Measurements from ENCODE around the gene CARD11.

DNA sequence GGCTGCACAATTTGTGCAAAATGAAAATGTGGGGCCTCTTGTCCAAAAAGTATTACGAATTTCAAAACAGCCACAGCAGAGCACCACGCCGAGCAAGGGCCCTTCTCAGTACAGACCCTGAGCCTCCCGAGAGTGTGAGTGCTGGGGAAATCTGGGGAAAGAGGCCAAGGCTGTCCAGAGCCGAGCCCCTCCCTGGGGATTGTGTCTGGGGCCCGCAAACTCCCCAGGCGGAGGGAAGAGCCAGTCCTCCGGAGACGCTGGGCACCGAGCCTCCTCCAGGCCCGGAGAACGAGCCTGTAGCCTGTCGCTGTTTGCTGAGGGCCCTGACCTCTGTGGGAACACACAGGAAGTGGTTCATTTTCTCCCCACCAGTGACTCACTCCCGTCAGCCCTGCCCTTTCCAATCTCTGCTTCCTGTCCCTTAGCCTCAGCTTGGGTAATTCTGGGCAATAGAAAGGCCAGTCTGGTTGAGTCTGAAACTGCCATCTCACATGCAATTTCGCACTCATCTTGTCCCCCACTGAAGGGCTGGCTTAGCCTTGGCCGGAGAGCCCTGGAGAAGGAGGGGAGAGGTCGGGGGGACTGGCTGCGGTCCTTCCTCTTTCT, 180.1 kb downstream of the CARD11 start:
- TF ChIP-seq FOSL2 (IDR thresholded peaks at IDR 0.05; ENCODE audit: borderline replicate concordance, low read depth) (peak; percentile 94), TAF1 (IDR thresholded peaks at IDR 0.05; ENCODE audit: borderline replicate concordance, low read depth, low read length) (peak; percentile 81; the same call in 1 of the 2 replicates), POLR2AphosphoS5 (IDR thresholded peaks at IDR 0.05; ENCODE audit: low read depth, low read length) (peak; percentile 80), RCOR1 (IDR thresholded peaks at IDR 0.05; ENCODE audit: low read length) (no peak), CTCF (IDR thresholded peaks at IDR 0.05) (no peak), RFX5 (IDR thresholded peaks at IDR 0.05; ENCODE audit: low read length) (no peak), EZH2phosphoT487 (IDR thresholded peaks at IDR 0.05; ENCODE audit: borderline replicate concordance, low read depth) (no peak), EP300 (IDR thresholded peaks at IDR 0.05; ENCODE audit: borderline replicate concordance in 1 of 2, low read depth in 1 of 2, low read length in 1 of 2) (no peak; a peak in 1 of 4 replicates), SMC3 (IDR thresholded peaks at IDR 0.05; ENCODE audit: low read depth, low read length) (no peak; the same call in 1 of the 2 replicates)
- TF ChIP-seq, protein P1, sequence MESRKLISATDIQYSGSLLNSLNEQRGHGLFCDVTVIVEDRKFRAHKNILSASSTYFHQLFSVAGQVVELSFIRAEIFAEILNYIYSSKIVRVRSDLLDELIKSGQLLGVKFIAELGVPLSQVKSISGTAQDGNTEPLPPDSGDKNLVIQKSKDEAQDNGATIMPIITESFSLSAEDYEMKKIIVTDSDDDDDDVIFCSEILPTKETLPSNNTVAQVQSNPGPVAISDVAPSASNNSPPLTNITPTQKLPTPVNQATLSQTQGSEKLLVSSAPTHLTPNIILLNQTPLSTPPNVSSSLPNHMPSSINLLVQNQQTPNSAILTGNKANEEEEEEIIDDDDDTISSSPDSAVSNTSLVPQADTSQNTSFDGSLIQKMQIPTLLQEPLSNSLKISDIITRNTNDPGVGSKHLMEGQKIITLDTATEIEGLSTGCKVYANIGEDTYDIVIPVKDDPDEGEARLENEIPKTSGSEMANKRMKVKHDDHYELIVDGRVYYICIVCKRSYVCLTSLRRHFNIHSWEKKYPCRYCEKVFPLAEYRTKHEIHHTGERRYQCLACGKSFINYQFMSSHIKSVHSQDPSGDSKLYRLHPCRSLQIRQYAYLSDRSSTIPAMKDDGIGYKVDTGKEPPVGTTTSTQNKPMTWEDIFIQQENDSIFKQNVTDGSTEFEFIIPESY (IDR thresholded peaks at IDR 0.05; ENCODE audit: borderline replicate concordance, low read depth), result no peak
- TF ChIP-seq, protein P2, sequence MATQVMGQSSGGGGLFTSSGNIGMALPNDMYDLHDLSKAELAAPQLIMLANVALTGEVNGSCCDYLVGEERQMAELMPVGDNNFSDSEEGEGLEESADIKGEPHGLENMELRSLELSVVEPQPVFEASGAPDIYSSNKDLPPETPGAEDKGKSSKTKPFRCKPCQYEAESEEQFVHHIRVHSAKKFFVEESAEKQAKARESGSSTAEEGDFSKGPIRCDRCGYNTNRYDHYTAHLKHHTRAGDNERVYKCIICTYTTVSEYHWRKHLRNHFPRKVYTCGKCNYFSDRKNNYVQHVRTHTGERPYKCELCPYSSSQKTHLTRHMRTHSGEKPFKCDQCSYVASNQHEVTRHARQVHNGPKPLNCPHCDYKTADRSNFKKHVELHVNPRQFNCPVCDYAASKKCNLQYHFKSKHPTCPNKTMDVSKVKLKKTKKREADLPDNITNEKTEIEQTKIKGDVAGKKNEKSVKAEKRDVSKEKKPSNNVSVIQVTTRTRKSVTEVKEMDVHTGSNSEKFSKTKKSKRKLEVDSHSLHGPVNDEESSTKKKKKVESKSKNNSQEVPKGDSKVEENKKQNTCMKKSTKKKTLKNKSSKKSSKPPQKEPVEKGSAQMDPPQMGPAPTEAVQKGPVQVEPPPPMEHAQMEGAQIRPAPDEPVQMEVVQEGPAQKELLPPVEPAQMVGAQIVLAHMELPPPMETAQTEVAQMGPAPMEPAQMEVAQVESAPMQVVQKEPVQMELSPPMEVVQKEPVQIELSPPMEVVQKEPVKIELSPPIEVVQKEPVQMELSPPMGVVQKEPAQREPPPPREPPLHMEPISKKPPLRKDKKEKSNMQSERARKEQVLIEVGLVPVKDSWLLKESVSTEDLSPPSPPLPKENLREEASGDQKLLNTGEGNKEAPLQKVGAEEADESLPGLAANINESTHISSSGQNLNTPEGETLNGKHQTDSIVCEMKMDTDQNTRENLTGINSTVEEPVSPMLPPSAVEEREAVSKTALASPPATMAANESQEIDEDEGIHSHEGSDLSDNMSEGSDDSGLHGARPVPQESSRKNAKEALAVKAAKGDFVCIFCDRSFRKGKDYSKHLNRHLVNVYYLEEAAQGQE (IDR thresholded peaks at IDR 0.05; ENCODE audit: low read depth, low read length), result peak; percentile 39
- TF ChIP-seq, protein P3, sequence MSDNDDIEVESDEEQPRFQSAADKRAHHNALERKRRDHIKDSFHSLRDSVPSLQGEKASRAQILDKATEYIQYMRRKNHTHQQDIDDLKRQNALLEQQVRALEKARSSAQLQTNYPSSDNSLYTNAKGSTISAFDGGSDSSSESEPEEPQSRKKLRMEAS (IDR thresholded peaks at IDR 0.05; ENCODE audit: low read depth), result peak; percentile 79
- TF ChIP-seq, protein P4, sequence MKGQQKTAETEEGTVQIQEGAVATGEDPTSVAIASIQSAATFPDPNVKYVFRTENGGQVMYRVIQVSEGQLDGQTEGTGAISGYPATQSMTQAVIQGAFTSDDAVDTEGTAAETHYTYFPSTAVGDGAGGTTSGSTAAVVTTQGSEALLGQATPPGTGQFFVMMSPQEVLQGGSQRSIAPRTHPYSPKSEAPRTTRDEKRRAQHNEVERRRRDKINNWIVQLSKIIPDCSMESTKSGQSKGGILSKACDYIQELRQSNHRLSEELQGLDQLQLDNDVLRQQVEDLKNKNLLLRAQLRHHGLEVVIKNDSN (IDR thresholded peaks at IDR 0.05; ENCODE audit: borderline replicate concordance, low read depth), result no peak

Measured in SK-N-SH (cell line).